ENCODE results near the gene PAMR1.

DNA sequence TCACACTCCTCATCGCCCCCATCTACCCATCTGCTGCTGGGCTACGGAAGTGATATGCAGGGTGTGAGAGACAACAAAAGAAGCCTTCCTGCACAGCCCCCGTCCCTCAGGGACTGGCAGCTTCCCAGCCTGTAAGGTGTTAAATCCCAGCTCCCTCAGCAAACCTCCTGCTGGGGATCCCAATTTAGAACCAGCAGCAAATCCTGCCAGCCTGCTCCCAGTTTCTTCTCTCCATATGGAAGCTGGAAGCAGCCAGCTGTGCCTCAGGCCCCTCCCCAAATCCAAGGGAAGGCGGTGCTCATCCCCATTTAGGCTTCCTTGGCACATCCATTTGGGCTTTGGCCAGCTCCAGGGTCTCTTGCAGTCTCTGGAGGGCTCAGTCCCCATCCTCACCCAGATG, 47.5 kb downstream of the PAMR1 start:
- TF ChIP-seq, protein P1, sequence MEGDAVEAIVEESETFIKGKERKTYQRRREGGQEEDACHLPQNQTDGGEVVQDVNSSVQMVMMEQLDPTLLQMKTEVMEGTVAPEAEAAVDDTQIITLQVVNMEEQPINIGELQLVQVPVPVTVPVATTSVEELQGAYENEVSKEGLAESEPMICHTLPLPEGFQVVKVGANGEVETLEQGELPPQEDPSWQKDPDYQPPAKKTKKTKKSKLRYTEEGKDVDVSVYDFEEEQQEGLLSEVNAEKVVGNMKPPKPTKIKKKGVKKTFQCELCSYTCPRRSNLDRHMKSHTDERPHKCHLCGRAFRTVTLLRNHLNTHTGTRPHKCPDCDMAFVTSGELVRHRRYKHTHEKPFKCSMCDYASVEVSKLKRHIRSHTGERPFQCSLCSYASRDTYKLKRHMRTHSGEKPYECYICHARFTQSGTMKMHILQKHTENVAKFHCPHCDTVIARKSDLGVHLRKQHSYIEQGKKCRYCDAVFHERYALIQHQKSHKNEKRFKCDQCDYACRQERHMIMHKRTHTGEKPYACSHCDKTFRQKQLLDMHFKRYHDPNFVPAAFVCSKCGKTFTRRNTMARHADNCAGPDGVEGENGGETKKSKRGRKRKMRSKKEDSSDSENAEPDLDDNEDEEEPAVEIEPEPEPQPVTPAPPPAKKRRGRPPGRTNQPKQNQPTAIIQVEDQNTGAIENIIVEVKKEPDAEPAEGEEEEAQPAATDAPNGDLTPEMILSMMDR (IDR thresholded peaks at IDR 0.05) = no peak
- no peak for TF ChIP-seq POLR2A (IDR thresholded peaks at IDR 0.05)

All from Peyer's patch (tissue), 4 donors.